Endothelial cell of umbilical vein (primary cell): ENCODE measurements around the gene PRRC1.

Source experiments
- CTCF ChIP-seq, 2 donors: IDR thresholded peaks; 1 replicate in 1 of 2; 2 replicates in 1 of 2; pipeline ENCODE4 v1.5.1; 2011; ENCODE audit warnings: low read length in 2 of 2, mild to moderate bottlenecking in 2 of 2, moderate library complexity in 2 of 2, control low read depth in 1 of 2, inconsistent platforms in 1 of 2, low read depth in 1 of 2; ENCODE audit not compliant: insufficient read depth in 1 of 2; ENCODE audit errors: extremely low read depth in 1 of 2
- EZH2 ChIP-seq: IDR thresholded peaks from 2 replicates; pipeline ENCODE4 v1.6.1; 2012; ENCODE audit warnings: borderline replicate concordance, low read depth, mild to moderate bottlenecking, moderate library complexity, low read length, inconsistent platforms; ENCODE audit not compliant: severe bottlenecking
- GATA2 ChIP-seq: IDR thresholded peaks from 2 replicates; pipeline ENCODE4 v1.7.0; 2011; ENCODE audit warnings: low read depth, mild to moderate bottlenecking, moderate library complexity, mixed read lengths, low read length; ENCODE audit not compliant: insufficient read length, insufficient read depth
- MAX ChIP-seq: IDR thresholded peaks from 2 replicates; pipeline ENCODE4 v1.6.1; 2011; ENCODE audit not compliant: insufficient read depth, insufficient read length
- MYC ChIP-seq: IDR thresholded peaks from one replicate; pipeline ENCODE4 v1.6.1; 2011; ENCODE audit warnings: mild to moderate bottlenecking, low read depth, low read length
- POLR2A ChIP-seq: IDR thresholded peaks from 2 replicates; pipeline ENCODE4 v1.6.1; 2012; ENCODE audit warnings: low read depth, mild to moderate bottlenecking, control low read depth, low read length
- POLR2AphosphoS5 ChIP-seq: IDR thresholded peaks from 2 replicates; pipeline ENCODE4 v1.6.1; 2012; ENCODE audit warnings: low read depth, mild to moderate bottlenecking, control low read depth, low read length, moderate library complexity; ENCODE audit not compliant: insufficient read depth

- TF ChIP-seq CTCF (IDR thresholded peaks at IDR 0.05; ENCODE audit: extremely low read depth in 1 of 2, insufficient read depth in 1 of 2, low read depth in 1 of 2, low read length in 2 of 2) (no peak), EZH2 (no peak), MYC (no peak), POLR2A (no peak), POLR2AphosphoS5 (no peak), GATA2 (no peak), MAX (no peak)
Measured at GRCh38 chr5:127505905-127506304, 11.5 kb upstream of the PRRC1 start.
